ENCODE data around the gene PPP1R10.
A peak's percentile ranks its signal among the peaks of the same experiment; 100 is the strongest.

PPP1R10 gene

DNA sequence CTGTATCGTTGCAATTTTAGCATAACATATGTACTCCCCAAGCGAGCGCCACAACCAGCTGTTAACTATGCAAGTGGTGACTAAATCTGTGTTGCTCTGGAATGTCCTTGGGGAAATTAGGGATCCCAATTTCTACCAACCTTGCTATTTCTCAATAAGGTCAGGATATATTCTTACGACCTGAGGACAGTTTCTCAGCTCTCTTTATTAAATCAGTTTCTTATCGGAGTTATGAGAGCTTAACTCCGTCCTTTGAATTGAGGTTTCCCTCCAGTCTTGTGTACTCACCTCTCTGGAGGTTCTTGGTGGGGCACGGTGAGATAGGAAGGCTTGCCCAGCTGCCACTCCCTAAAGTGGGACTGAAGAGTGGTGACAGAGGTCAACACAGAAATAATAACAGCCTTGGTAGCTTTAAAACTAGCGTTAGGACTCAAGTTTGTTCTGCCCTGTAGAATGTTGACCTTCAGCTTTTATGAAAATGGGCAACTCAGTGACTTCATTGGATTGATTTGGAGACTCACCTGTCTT, 1.3 kb upstream of the PPP1R10 start:
- DNase-seq = no peak

- DNase-seq = peak; percentile 97
Measured at GRCh38 chr6:30617565-30618269, 674 bp upstream of the PPP1R10 start, which contains the start of gene MRPS18B. TSS of gene MRPS18B (plus strand) at chr6:30617840. CDS start at chr6:30617866, 26 bp downstream.

- no peak for DNase-seq
Measured at GRCh38 chr6:30615958-30616810, 859 bp downstream of the PPP1R10 start.

DNA sequence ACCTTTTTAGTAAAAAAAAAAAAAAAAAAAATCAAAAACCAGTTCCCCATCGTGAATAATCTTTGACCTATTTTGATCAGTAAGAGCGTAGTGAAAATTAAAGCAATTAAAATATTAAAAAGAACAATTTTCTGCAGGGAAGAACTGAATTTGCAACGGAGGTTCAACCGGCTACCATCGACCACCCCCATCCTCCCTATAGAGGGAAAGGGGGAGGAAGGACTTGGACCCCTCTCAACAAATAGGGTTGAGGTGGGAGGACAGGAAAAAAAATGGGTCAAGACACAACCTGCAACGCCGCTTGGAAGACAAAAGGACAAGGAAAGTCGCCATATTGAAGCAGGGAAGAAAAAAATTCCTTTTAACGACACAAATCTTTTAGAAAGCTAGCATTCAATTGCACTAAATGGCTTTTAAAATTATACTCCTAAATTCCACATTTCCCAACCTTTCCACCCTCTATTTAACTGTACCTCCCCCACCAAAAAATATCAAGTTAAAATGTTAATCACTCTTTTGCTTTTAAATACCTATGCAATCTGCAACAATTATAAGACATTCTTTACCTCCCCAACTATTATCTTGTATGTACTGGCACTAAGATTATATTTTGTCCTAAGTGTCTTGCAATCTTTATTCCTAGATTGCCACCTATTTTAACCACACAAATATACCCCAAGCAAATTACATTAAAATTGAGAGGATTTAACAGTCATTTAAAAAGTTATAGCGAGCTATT, 1.7 kb downstream of the PPP1R10 start:
- peak; percentile 68 for DNase-seq

DNA sequence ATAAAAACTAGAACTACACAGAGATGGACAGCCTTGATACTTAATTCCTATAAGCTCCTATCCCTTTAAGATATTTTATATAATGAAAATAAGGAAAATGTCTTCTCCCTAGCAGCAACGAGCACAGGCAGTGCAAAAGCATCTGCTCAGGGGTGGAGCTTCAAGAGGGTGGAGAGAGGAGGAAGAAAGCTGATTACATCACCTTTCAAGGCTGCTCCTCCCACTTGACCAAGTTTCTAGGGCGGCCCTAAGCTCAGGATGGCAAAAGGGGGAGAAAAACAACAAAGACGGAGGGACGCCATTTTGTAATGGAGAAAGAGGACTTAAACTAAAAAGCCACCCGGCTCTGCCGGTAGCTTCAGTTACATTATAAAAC, 2.2 kb downstream of the PPP1R10 start:
- peak; percentile 71 for DNase-seq

DNA sequence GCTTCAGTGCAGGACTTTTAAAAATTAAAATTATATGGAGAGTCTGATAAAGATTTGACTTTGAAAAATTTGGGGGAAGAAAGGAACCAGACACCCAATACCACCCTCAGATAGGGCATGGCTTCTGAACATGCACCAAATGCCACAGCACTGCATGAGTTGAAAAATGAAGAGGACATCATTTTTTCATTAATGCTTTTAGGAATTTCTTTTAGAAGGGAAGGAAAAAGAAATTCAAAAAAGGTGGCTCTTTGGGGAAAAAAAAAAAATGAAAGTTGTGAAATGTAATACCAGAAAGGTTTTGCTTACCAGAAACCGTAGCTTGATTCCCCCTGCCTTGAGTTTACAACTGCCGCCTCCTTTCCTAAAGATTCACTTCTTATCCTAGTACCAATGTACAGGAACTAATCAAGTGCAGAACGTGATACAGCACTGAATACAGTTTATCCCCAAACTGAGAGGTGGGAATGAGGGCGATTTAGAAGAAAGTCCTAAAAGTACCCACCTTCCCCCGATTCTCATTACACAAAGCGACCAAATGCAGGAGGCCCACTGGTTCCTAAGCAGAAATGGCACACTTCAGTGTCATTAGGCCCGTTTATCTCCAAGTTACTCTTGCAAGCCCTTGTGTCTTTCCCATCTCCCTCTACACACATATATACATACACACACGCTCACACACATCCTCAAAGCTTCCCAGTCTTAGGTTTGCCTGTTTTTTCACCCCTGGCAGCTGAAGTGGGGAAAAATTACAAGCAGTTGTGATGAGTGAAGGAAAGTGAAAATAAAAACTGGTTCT, 2.8 kb downstream of the PPP1R10 start:
- no peak for DNase-seq

DNA sequence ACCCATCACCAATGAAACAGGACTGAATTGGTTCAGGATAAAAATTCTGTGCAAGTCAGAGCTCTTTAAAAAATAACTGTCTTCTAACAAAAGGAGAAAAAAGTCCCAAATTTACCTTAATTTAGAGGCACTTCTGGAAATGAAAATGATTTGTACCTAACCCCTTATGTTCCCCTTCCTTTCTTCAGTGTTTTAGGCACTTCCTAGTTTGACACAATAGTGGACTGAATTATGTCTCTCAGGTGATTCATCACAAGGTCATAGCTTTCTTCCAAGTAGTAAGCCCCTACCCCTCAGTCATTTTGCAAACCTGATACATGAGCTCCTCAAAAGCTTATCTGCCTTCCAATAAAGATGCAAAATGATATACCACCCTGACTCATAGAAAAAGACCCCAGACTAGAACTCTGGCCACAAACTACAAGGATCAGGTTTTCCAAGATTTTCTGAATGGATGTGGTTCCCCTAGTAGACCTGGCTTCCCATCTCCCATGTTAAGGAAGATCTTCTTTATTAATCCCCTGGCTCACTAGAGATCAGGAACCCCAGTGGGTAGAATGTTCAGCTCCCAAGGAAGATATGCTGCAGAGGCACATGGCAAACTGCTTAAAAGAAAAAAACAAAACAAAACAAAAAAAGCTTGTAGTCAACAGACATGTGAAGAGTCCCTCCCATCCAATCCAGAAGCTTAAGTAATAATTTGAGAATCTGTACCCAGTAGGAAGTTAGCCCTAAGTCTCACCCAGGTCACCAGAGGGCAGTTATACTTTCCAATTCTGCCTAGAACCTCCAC, 3.6 kb downstream of the PPP1R10 start:
- DNase-seq = no peak

GRCh38 chr6:30612687-30613248, 4.3 kb downstream of the PPP1R10 start:
- no peak for DNase-seq

- no peak for DNase-seq
Measured at GRCh38 chr6:30612213-30612612, 4.8 kb downstream of the PPP1R10 start.

GRCh38 chr6:30611856-30612194, 5.2 kb downstream of the PPP1R10 start:
- DNase-seq = no peak

DNA sequence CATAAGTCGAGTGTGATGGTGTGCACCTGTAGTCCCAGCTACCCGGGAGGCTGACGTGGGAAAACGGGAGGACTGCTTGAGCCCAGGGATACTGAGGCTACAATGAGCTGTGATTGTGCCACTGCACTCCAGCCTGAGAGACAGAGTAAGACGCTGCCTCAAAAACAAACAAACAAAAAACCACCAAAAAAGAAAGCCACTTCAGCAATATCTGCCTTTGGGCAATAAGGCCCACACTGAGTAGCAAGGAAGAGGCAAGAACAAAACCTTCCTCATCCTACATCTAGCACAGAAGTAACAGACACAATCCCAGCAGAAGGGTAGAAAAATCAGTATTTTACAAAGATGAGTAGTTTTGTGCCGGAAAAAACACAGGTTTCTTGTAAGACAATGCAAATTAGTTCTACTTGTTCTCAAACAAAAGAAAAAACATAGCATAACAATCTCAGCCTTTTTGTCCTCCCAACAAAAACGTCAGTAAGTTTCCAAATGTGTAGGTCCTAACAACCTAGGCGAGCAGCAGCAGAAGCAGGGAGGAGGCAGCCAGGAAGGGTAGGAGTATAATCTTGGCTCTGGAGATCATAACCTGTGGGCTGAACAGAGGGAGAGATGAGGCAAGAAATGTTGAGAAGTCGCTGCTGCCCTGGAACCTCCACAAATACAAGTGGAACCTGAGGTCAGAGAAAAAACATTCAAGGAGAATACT, 5.7 kb downstream of the PPP1R10 start:
- DNase-seq = no peak

- no peak for DNase-seq
Measured at GRCh38 chr6:30610065-30610464, 7.0 kb downstream of the PPP1R10 start.

- no peak for DNase-seq
Measured at GRCh38 chr6:30603961-30604360, 13.1 kb downstream of the PPP1R10 start.

- DNase-seq = no peak
Measured at GRCh38 chr6:30601815-30602641, 15.0 kb downstream of the PPP1R10 start.

- no peak for DNase-seq
Measured at GRCh38 chr6:30601436-30601814, 15.6 kb downstream of the PPP1R10 start.

DNA sequence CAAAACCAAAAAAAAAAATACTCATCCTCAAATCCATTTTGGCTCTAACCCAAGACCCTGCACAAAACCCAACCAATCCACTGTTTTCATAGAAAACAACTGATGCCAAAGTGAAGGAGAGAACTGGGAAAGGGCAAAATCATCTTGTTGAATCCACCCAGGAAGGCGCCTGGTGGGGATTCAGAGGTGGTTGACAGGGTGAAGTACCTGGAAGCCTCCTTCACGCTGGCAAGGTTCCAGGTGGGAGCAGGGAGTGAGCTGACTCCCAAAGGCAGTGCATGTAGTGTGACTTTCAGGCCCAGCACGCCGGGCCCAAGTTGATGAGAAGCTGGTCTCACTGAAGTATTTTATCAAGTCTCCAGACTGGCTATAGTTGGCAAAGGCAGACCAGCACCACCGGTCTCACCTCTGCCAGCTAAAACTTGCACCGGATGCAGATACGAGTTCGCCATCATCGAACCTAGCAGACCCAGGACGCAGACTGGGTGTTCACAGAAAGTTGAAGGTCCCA, 16.5 kb downstream of the PPP1R10 start:
- no peak for DNase-seq

GRCh38 chr6:30599625-30600324, 17.3 kb downstream of the PPP1R10 start:
- no peak for DNase-seq

DNA sequence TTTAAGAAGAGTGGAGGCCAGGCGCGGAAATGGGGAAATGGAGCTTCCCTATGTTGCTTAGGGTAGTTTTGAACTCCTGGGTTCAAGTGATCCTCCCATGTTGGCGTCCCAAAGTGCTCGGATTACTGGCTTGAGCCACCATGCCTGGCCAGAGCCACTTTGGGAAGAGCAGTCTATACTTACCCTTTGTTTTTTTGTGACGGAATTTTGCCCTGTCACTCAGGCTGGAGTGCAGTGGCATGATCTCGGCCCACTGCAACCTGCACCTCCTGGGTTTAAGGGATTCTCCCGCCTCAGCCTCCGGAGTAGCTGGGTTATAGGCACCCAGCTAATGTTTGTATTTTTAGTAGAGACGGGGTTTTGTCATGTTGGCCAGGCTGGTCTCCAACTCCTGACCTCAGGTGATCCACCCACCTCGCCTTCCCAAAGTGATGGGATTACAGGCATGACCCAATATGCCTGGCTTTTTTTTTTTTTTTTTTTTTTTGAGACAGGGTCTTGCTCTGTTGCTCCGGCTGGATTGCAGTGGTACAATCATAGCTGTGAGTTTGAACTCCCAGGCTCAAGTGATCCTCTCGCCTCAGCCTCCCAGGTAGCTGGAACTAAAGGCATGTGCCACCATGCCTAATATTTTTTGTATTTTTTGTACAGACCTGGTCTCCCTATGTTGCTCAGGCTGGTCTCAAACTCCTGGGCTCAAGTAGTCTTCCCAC, 18.0 kb downstream of the PPP1R10 start:
- no peak for DNase-seq
